ENCODE measurements around the gene LCMT2. TPM values are rescaled to one million over a fixed set of nuclear protein-coding genes. Genes with fewer than 3 reads are reported as not detected.

Gene LCMT2
- total RNA-seq, 6 donors from 2014 or later, result 1.0 to 8.2 (median 6.3) TPM

DNA sequence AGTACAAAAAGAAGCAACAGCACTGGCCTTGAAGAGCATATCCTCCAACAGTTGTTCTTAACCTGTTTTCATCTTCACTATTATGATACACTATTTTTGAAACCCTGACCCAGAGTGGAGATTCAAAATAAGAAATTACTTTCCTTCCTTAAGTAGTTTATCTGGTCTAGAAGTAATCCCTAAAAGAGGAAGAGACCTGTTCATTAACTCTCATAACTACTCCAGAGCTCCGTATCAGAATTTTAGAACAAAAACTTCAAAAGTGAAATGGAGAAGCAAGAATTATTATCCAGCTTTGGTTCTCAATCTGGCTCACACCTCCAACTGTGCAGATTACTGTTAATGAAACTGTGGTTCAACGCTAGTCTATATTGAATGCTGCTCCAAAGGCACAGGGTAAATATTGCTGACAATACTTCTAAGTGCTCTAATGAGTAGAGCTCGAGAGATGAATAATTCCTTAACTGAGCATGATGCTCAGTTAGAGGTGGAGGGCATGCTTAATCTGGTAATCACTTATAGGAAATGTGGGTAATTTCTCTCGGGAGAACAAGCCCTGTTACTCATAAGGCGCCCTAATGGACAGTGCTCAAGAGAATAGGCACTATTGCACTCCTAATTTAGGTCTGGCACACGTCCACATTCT is 5.2 kb downstream of the LCMT2 start:
- Histone ChIP-seq H3K9me3 (no peaks in the 10 kb centered on the region), H3K27ac (no peak overlapping the region), H3K27me3 (no peaks in the 10 kb centered on the region), H3K4me1 (peaks cover 14 to 17% (median 15%) of the 10 kb centered on the region in 4 donors), H3K36me3 (no peaks in the 10 kb centered on the region), H3K4me3 (no peak overlapping the region)
- DNase-seq (no peak), ATAC-seq (ENCODE audit: low FRiP score in 2 of 2) (no peak)
- WGBS, 2 donors, result 64 to 78% methylated on average over 6 of the region's 6 CpGs
- TF ChIP-seq EP300 (IDR thresholded peaks at IDR 0.05) (no peak), POLR2A (IDR thresholded peaks at IDR 0.05) (no peak), POLR2AphosphoS5 (IDR thresholded peaks at IDR 0.05) (no peak)
- TF ChIP-seq, protein P1, sequence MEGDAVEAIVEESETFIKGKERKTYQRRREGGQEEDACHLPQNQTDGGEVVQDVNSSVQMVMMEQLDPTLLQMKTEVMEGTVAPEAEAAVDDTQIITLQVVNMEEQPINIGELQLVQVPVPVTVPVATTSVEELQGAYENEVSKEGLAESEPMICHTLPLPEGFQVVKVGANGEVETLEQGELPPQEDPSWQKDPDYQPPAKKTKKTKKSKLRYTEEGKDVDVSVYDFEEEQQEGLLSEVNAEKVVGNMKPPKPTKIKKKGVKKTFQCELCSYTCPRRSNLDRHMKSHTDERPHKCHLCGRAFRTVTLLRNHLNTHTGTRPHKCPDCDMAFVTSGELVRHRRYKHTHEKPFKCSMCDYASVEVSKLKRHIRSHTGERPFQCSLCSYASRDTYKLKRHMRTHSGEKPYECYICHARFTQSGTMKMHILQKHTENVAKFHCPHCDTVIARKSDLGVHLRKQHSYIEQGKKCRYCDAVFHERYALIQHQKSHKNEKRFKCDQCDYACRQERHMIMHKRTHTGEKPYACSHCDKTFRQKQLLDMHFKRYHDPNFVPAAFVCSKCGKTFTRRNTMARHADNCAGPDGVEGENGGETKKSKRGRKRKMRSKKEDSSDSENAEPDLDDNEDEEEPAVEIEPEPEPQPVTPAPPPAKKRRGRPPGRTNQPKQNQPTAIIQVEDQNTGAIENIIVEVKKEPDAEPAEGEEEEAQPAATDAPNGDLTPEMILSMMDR (IDR thresholded peaks at IDR 0.05), result no peak

DNA sequence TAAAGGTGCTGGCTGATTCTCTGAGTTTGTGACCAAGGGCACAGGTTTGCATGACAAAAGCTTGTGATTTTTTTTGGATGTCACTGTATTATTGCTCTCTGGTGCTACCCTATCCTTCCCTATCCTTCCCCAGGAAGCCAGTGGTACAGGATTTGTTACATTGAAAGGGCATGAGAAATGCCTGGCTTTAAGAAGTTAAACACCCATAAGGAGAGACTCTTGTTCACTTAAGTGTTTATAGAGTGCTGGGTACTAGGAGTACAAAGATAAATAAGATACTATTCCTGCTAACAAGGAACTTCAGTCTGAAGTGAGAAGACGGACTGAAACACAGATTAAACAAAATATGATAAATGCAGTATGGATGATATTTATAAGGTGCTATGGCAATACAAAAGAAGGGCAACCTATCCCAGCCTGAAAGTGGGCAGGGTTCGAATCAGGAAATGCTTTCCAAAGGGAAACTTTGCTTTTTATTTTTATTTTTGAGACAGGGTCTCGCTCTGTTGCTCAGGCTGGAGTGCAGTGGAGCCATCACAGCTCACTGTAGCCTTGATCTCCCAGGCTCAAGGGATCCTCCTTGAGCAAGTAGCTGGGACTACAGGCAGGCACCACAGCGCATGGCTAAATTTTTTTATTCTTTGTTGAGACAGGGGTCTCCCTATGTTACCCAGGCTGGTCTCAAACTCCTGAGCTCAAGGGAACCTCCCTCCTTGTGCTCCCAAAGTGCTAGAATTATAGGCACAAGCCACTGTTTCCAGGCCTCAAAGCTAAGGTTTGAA is 11.2 kb downstream of the LCMT2 start:
- Histone ChIP-seq H3K36me3 (no peaks in the 10 kb centered on the region), H3K9me3 (no peaks in the 10 kb centered on the region), H3K4me1 (peaks cover 0 to 6% (median 4%) of the 10 kb centered on the region in 4 donors), H3K27ac (no peak overlapping the region), H3K27me3 (no peaks in the 10 kb centered on the region), H3K4me3 (no peak overlapping the region)
- 68 to 75% methylated on average over 4 of the region's 4 CpGs for WGBS, 2 donors
- ATAC-seq (ENCODE audit: low FRiP score in 2 of 2) (no peak), DNase-seq (no peak)
- TF ChIP-seq, protein P1 (IDR thresholded peaks at IDR 0.05), result no peak
- TF ChIP-seq EP300 (IDR thresholded peaks at IDR 0.05) (no peak), POLR2A (IDR thresholded peaks at IDR 0.05) (no peak), POLR2AphosphoS5 (IDR thresholded peaks at IDR 0.05) (no peak)

DNA sequence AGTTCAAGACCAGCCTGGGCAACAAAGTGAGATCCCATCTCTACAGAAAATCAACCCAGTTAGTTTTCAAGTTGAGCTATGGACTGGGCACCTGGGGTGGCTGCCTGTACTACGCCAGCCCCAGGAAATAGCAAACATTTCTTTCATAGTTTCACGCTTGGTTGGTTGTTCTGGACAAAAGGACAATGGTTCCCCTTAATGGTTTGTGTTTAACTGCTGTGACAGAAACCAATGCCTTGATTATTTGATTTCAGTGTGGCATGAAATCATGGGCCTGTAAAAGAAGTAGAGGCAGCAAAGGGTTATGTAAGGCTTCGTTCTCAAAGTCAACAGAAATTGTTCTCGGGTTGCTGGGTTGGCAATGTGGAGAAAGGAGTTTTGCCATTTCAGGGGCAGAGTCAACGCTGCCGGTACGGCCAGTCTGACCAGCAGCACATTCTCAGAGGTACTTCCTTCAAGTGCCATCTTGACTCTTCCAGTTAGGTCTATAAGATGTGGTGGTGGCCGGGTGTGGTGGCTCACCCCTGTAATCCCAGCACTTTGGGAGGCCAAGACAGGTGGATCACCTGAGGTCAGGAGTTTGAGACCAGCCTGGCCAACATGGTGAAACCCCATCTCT is 12.7 kb downstream of the LCMT2 start:
- no peaks in the 10 kb centered on the region for H3K36me3 ChIP-seq
- no peaks in the 10 kb centered on the region for H3K27me3 ChIP-seq
- ATAC-seq (ENCODE audit: low FRiP score in 2 of 2) (no peak), DNase-seq (no peak)
- WGBS, 2 donors, result 67 to 70% methylated on average over 6 to 8 of the region's 8 CpGs
- H3K4me1 ChIP-seq, result peaks cover 0 to 6% (median 4%) of the 10 kb centered on the region in 4 donors
- TF ChIP-seq POLR2AphosphoS5 (IDR thresholded peaks at IDR 0.05) (no peak), EP300 (IDR thresholded peaks at IDR 0.05) (no peak), POLR2A (IDR thresholded peaks at IDR 0.05) (no peak)
- TF ChIP-seq, protein P1 (IDR thresholded peaks at IDR 0.05), result no peak
- H3K27ac ChIP-seq, result no peak overlapping the region
- H3K4me3 ChIP-seq, result no peak overlapping the region
- H3K9me3 ChIP-seq, result no peaks in the 10 kb centered on the region

DNA sequence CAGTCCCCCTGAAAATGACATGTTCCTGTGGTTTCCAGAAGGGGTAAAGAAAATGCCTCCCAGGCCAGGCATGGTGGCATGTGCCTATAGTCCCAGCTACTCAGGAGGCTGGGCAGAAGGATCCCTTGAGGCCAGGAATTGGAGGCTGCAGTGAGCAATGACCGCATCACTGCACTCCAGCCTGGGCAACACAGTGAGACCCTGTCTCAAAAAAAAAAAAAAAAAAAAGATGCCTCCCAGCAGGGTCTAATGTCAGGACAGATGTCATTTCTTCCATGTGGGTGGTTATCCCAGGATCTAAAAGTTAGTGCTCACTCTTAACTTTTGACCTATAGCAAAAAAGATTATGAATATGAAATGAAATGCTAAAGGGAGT is 13.4 kb downstream of the LCMT2 start:
- DNase-seq (no peak), ATAC-seq (ENCODE audit: low FRiP score in 2 of 2) (no peak)
- peaks cover 0 to 6% (median 4%) of the 10 kb centered on the region in 4 donors for H3K4me1 ChIP-seq
- H3K27ac ChIP-seq, result no peak overlapping the region
- H3K9me3 ChIP-seq, result no peaks in the 10 kb centered on the region
- TF ChIP-seq EP300 (IDR thresholded peaks at IDR 0.05), result no peak
- no peak for TF ChIP-seq POLR2A (IDR thresholded peaks at IDR 0.05)
- TF ChIP-seq, protein P1 (IDR thresholded peaks at IDR 0.05), result no peak
- TF ChIP-seq POLR2AphosphoS5 (IDR thresholded peaks at IDR 0.05), result no peak
- no peaks in the 10 kb centered on the region for H3K36me3 ChIP-seq
- H3K27me3 ChIP-seq, result no peaks in the 10 kb centered on the region
- WGBS, 2 donors, result 95 to 100% methylated on average over 1 of the region's 1 CpG
- no peak overlapping the region for H3K4me3 ChIP-seq
